NCI-H2081 (cell line): ENCODE data around the gene B3GNT3.

Experiments used
- DNase-seq, 2 experiments: peaks; one replicate each; lab custom pipeline; 2025; lab: John Stamatoyannopoulos, UW

The B3GNT3 gene, protein sequence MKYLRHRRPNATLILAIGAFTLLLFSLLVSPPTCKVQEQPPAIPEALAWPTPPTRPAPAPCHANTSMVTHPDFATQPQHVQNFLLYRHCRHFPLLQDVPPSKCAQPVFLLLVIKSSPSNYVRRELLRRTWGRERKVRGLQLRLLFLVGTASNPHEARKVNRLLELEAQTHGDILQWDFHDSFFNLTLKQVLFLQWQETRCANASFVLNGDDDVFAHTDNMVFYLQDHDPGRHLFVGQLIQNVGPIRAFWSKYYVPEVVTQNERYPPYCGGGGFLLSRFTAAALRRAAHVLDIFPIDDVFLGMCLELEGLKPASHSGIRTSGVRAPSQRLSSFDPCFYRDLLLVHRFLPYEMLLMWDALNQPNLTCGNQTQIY

GRCh38 chr19:17794731-17795494 is at the start of gene B3GNT3:
Gene B3GNT3 (plus strand): TSS chr19:17795138. CDS start chr19:17807808, 12,670 bp downstream.
- DNase-seq: peak; percentile 53 to 55

GRCh38 chr19:17747205-17748098 is 47.5 kb upstream of the B3GNT3 start:
- DNase-seq: peak; percentile 93 to 94

GRCh38 chr19:17748884-17749638 is 45.9 kb upstream of the B3GNT3 start:
- no peak for DNase-seq

- no peak for DNase-seq
These were observed 45.0 kb upstream of the B3GNT3 start for GRCh38 chr19:17749912-17750317.

- no peak for DNase-seq
These were observed 43.6 kb upstream of the B3GNT3 start, which contains the start of gene FCHO1 for GRCh38 chr19:17751103-17751911. Gene FCHO1 (plus strand): TSS chr19:17751477. CDS start chr19:17755165, 3,688 bp downstream.

DNA sequence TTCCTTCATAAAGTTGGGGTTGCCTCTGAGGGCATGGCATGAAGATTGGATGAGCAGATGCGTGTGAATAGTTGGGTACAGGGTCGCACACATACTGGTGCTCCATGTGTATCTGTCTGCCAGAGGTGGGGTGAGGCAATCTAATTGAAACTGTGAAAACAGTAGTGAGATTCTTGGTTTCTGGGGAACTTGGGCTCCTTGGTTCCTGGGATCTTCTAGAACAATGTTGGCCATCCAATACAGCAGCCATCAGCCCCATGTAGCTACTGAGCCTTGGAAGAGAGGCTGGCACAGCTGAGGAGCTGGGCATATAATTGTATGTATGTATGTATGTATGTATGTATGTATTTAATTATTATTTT is 43.0 kb upstream of the B3GNT3 start:
- DNase-seq: no peak

- DNase-seq: no peak
These were observed 41.9 kb upstream of the B3GNT3 start for GRCh38 chr19:17752865-17753639.

GRCh38 chr19:17753976-17754375 is 41.0 kb upstream of the B3GNT3 start:
- no peak for DNase-seq

- no peak for DNase-seq
These were observed 40.1 kb upstream of the B3GNT3 start for GRCh38 chr19:17754634-17755442.

GRCh38 chr19:17755443-17755890 is 39.5 kb upstream of the B3GNT3 start:
- DNase-seq: no peak

GRCh38 chr19:17755977-17756670 is 38.8 kb upstream of the B3GNT3 start:
- peak; percentile 17 to 50 for DNase-seq

DNA sequence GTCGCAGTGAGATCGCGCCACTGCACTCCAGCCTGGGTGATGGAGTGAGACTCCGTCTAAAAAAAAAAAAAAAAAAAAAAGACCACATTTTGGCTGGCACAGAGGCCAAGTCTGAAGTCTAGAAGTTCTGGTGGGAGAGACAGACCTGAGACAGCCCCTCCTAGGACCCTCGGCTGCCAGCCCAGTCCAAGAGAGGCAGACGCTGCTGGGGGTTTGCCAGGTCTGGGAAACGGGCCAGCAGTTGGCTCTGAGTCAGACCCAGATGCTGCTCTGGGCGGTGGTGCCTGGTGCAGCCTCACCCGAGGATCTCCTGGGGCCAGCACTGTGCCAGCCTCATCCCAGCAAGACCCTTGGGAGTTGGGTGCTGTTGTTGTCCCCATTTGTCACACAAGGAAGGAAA is 37.8 kb upstream of the B3GNT3 start:
- peak; percentile 33 to 65 for DNase-seq

DNA sequence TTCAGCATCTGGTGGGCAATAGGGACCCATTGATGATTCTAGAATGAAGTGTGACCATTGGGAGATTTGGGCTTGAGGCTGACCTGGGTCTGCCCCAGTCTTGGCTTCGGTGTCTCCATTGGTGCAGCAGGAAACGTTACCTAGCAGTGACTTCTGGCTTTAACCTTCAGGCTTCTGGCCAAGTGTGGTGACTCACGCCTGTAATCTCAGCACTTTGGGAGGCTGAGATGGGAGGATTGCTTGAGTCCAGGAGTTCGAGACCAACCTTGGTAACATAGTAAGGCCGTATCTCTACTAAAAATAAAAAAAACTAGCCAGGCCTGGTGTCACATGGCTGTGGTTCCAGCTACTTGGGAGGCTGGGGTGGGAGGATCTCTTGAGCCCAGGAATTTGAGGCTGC is 36.4 kb upstream of the B3GNT3 start:
- no peak for DNase-seq

- DNase-seq: no peak
These were observed 33.8 kb upstream of the B3GNT3 start for GRCh38 chr19:17761148-17761547.

DNA sequence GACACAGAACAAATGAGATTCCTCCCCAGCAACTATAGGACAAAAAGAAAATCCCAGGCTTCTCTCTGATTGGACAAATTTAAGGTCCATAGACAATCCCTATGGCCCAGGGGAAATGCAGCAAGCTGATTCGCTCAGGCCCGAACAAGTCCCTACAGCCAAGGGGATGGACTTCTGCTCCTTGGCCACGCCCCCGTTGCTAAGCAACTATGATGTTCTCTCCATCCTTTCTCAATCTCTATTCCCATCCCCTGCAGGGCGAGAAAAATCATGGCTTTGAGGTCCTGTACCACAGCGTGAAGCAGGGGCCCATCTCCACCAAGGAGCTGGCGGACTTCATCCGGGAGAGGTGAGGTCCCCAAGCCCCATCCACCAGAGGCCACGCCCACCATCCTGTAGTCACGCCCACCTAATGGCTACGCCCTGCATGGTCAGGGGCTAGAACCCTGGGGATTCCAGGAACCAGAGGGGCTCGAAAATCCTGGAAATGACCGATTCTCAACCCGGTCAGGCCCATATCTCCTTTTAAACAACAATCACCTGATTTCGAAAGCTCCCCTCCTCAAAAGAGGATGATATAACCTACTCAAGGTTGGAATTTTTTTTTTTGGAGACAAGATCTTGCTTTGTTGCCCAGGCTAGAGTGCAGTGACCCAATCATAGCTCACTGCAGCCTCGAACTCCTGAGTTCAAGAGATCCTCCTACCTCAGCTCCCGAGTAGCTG is 32.3 kb upstream of the B3GNT3 start:
- peak in 1 of 2 experiments; percentile 33 for DNase-seq

GRCh38 chr19:17764348-17764747 is 30.6 kb upstream of the B3GNT3 start:
- no peak for DNase-seq

- no peak for DNase-seq
These were observed 29.8 kb upstream of the B3GNT3 start for GRCh38 chr19:17765069-17765618.
